Stimulated activated CD8-positive, alpha-beta memory T cell treated with anti-CD3 and anti-CD28 coated beads, Interleukin-12 subunit alpha, Interleukin-12 subunit beta, amount 100 ng/mL, for 24 hours (primary cell): Measurements from ENCODE around the gene LGALS3BP.
"Not testable (repeated sequence)": the region's sequence is repeated elsewhere in the genome, so short reads cannot be mapped to it uniquely, and the experiment has no call there.

Source experiments
- DNase-seq: peaks from one replicate; pipeline ENCODE4 v3.0.0-alpha.2; 2020; ENCODE audit errors: extremely low read depth

LGALS3BP gene

GRCh38 chr17:78962345-78962983 lies 17.3 kb downstream of the LGALS3BP start:
- no peak for DNase-seq

DNA sequence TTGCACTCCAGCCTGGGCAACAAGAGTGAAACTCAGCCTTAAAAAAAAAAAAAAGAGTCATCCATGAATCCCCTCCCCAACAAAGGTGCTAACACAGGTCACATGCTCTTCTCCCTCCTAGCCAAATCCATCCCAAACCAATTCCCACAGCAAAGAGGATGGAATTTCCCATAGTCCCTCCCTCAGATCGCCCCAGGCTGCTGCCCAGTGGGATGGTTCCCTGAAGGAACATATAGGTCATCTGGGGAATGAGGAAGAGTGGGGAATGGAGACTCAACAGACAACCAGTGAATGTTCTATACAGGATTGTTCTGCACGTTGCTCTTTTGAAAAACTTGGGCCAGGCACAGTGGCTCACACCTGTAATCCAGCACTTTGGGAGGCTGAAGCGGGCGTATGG lies 18.2 kb downstream of the LGALS3BP start:
- DNase-seq, result no peak

DNA sequence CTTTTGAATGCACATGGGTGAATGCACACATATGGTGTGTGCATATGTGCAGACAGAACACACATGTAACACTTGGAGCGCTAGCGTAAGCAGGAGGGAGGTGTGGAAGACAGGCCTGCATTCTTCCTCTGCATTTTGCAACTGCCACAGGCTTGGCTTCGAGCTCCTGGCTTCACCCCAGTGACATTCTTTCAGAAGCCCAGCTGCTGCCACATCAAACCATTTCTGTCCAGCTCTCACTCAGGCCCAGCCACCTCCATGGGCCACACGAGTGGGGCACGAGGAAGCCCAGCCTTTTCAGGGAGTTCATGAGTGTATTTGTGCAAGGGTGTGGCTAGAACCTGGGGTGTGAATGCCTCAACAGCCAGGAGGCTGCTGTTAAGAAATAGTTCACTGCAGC lies 18.8 kb downstream of the LGALS3BP start:
- no peak for DNase-seq

DNA sequence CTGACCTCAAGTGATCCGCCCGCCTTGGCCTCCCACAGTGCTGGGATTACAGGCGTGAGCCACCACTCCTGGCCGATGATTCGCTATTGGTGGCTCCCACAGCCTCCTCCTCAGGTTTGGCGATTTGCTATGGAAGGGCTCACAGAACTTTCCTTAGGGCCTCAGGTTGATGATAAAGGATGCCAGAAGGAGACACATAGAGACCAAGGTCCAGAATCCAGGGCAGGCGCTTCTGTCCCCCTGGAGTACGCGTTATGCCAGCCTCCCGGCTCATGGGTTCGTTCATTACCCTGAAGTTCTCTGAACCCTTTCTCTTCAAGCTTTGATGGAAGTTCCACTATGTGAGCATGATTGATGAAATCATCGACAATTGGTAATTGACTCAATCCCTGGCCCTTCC lies 19.9 kb downstream of the LGALS3BP start:
- DNase-seq, result no peak

DNA sequence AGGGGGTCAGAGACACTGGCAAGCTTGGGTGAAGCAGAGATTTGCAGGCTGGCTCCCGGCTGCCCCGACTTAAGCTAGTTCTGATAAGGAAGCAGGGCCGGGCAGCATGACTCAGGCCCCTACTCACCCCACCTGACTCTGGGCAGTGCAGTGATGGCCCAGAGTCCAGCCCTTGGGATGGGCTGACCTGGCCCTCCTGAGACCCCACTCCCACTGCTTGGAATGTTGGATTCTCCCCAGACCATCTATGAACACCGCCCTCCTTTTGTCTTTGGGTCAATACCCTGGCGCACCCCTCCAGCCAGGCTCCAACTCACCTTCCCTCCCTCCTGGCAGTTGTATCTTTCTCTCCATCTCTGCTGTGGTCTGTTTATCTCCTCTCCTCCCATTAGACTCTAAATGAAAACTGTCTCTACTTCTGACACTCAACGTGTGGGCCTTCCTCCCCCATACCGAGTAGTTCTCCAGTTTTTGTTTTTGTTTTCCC lies 21.0 kb downstream of the LGALS3BP start:
- DNase-seq, result no peak

- no peak for DNase-seq
Measured at GRCh38 chr17:78957128-78957527, 22.6 kb downstream of the LGALS3BP start.

- no peak for DNase-seq
Measured at GRCh38 chr17:78956254-78956653, 23.5 kb downstream of the LGALS3BP start.

GRCh38 chr17:78954684-78955083 lies 25.0 kb downstream of the LGALS3BP start:
- no peak for DNase-seq

GRCh38 chr17:78953356-78954350 lies 26.1 kb downstream of the LGALS3BP start:
- DNase-seq, result no peak

DNA sequence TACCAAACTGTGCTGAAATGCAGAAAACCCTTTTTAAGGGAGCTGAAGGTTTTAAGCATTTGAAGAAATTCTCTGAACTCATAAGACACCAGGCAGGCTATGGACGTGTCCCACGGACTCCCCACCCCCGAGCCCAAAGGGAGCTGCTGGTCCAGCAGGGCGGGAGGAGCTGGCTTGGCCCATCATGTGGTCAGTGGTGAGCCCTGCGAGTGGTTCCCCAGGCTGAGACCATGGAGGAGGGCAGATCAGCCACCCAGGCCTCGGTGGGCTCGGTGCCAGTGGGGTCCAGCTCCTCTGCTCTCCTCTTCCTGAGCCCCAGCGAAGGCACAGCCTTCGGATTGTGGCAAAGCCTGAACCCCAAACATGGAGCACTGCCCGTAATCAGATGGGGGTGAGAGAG lies 27.0 kb downstream of the LGALS3BP start:
- no peak for DNase-seq

DNA sequence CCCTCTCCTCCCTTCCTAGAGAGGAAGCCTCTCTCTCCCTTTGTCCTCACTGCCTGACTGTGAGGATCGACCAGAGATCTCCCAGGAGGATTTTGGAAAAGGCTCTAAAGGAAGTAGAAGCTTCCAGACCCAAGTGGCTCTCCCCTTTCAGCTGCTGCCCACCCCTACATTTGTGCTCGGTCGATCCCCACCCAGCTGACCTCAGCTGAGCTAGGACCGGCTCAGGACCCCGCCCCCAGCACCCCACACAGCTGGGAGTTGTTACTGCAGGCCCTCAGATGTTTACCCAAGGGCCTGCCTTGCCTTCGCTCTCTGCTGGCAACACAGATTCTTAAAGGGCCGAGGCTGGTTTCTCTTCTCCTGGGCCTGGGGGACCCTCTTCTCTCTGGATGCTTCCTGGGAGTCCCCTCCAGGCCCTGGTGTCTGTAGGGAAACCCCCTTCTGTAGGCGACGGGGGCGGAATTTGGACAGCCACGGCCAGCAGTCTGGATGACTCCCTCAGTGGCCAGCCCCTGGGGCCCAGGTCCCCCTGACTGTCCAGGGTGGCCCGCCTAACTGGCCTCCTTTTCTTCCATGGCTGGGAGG lies 27.7 kb downstream of the LGALS3BP start:
- no peak for DNase-seq

- DNase-seq, result no peak
Measured at GRCh38 chr17:78950870-78951269, 28.9 kb downstream of the LGALS3BP start.

DNA sequence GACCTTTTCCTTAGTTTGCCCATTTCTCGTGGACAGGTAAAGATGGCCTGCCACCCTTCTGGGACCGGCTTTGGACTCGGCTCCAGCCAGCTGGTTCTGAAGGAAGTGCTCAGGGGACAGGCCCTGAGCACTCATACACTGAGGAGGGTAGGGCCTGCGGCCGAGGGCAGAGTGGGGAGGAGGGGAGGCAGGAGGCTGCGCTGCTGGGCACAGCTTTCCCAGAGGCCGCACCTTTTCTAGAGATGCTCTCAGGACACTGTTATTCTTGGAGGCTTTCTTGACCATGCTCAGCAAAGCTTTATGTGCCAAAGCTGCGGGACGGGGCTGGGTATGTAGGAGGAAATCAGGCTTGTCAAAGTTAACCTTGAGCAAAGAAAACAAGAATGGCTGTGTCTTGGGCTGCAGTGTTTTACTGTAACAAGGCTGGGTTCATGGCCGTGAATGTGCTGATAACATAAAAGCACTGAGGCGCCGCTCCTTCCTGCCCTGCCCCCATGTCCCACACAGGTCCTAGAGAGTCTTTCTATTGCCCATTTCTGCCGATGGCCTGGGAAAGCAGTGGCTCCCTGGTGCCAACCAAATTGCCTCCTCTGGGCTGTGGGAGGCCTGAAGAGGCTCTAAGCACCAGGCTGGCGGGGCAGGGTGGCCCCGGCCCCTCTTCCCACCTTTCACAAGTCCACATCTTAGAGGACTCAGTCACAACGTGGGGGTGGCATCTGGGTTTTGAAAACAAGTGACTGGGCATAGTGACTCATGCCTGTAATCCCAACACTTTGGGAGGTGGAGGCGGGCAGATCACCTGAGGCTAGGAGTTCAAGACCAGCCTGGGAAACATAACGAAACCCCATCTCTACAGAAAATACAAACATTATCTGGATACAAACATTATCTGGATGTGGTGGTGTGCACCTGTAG lies 32.2 kb downstream of the LGALS3BP start:
- DNase-seq, result no peak

- no peak for DNase-seq
Measured at GRCh38 chr17:78946631-78947030, 33.1 kb downstream of the LGALS3BP start.

- no peak for DNase-seq
Measured at GRCh38 chr17:78946131-78946530, 33.6 kb downstream of the LGALS3BP start.

GRCh38 chr17:78945455-78945854 lies 34.3 kb downstream of the LGALS3BP start:
- not testable (repeated sequence) for DNase-seq

GRCh38 chr17:78944956-78945355 lies 34.8 kb downstream of the LGALS3BP start:
- DNase-seq, result no peak

DNA sequence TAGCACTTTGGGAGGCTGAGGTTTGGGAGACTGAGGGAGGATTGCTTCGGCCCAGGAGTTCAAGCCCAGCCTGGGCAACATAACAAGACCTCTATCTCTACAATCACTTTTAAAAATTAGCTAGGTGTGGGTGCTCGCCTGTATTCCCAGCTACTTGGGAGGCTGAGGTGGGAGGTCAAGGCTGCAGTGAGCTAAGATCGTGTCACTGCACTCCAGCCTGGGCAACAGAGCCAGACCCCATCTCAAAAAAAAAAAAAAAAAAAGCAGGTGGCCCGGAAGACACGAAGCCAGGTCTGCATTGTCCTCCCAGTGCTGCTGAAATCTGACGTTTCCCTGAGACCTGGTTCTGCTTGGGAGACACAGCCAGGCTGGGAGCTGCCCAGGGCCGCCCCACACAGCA lies 35.7 kb downstream of the LGALS3BP start:
- no peak for DNase-seq

- no peak for DNase-seq
Measured at GRCh38 chr17:78940708-78941107, 39.0 kb downstream of the LGALS3BP start.

- DNase-seq, result no peak
Measured at GRCh38 chr17:78940258-78940657, 39.5 kb downstream of the LGALS3BP start.

GRCh38 chr17:78939615-78940014 lies 40.1 kb downstream of the LGALS3BP start:
- DNase-seq, result no peak
